HG03108 (cell line): Measurements from ENCODE around the gene PDXDC1.
"Not testable (repeated sequence)": the region's sequence is repeated elsewhere in the genome, so short reads cannot be mapped to it uniquely, and the experiment has no call there.

Experiments
- ATAC-seq: cut with Tn5 transposase; IDR thresholded peaks from one replicate; pipeline ENCODE4 v1.9.1; 2021; ENCODE audit warnings: moderate library complexity; ENCODE audit not compliant: unreplicated experiment

The PDXDC1 gene

DNA sequence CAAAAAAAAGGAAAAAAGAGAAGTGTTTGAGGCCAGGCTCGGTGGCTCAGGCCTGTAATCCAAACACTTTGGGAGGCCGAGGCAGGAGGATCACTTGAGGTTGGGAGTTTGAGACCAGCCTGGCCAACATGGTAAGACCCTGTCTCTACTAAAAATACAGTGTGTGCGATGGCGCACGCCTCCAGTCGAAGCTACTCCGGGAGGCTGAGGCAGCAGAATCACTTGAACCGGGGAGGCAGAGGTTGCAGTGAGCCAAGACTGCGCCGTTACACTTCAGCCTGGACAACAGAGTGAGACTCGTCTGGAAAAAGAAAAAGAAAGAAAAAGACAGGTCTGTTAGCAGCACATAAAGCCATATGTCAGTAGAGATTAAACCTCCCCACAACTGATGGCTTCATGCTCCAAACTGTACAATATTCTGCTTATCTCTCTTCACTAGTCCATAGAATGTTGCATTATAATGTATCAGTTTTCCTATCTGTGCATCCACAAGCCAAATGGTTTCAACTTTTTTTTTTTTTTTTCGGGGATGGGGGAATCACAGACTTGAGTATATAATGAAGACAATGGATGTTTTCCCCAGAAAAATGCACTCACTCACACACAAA, 3.1 kb upstream of the PDXDC1 start:
- ATAC-seq: not testable (repeated sequence)

DNA sequence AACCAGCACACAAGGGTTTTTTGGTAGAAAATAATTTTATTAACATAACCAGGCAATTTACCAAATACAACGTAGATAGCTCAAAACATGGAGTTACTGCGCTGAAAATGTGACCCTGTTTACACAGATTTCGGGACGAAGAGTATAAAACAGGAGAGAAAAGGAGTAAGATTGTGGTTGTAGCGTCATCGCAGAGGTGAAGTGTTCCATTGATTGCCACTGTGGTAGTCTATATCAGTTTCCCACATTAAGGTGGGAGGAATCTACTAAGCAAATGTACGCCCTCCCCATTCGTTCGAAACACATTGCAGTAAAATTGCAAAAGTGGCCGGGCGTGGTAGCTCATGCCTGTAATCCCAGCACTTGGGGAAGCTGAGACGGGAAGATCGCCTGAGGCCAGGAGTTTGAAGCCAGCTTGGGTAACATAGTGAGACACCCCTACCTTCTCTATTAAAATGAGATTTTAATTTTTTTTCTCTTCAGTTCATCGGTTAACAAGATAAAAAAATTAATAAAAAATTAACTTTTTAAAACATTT, 972 bp upstream of the PDXDC1 start:
- not testable (repeated sequence) for ATAC-seq

DNA sequence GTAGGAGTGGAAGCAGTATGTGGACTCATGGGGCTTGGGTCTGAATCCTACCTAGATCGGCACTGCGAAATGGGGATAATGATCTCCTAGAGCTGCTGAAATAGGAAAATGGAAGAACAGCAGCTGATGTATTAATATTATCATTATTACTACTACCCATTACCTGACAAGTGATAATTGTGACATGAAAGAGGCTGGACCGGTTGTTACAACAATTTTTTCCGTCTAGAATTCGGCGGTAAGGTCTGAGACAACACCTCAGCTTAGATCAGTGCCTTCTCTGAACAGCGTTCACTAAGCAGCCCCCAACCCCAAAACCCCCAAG, 533 bp upstream of the PDXDC1 start:
- not testable (repeated sequence) for ATAC-seq

DNA sequence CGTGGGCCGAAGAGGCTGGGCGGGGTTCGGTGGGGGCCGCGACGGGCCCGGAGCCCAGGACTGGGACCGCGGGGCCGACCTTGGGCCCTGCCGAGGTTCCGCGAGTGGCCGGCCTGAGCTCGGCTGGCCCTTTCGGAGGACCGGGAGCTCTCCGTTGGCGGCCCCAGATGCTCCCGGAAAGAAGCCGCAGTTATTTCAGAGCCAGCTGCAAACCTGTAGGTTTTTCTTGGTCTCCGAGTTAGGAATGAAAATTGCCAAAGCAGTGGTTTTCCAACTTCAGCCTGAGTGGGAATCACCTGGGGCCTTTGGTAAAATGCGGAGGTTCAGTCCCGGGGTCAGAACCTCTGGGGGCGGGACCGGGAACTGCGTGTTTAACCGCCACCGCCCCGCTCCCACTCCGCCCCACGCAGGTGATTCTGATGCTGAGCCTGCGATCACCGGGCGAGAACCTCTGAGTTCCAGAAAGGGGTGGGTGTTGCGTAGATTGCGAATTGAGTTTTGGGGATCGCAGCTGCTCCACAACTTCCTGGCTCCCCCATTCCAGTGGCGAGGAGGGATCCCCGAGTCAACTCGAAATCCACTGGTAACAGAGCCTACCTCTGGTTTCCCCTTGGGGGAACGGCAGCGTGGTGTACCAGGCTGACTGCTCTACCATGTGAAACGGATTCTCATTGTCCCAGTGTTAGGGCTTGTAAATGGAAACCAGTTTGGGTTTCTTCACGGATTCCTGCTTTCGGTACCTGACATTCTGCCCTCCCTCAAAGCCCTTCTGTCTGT, 780 bp downstream of the PDXDC1 start:
- ATAC-seq: not testable (repeated sequence)

DNA sequence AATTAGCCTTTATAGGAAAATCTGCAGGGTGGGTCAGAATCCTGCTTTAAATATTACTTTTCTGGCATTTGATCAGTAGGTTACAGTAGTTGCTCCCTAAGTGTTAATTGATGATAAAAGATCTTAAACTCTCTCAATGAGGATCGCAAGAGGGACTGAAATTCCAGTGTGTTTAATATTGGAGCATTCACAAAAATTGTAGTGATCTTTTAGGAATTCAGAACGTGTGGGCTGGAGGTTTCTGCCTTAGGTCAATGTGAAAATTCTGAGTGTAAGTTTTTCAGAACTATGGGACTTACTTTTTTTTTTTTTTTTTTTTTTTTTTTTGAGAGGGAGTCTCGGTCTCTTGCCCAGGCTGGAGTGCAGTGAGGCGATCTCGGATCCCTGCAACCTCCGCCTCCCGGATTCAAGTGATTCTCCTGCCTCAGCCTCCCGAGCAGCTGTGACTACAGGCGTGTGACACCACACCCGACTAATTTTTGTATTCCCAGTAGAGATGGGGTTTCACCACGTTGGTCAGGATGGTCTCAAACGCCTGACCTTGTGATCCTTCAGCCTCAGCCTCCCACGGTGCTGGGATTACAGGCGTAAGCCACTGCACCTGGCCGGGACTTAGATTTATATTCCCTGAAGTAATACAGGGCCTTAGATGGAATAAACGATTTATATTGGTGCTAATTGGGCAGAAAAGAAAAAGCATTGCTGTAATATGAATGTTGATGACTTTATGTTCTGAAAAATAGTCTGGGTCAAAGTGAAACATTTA, 2.3 kb downstream of the PDXDC1 start:
- not testable (repeated sequence) for ATAC-seq

DNA sequence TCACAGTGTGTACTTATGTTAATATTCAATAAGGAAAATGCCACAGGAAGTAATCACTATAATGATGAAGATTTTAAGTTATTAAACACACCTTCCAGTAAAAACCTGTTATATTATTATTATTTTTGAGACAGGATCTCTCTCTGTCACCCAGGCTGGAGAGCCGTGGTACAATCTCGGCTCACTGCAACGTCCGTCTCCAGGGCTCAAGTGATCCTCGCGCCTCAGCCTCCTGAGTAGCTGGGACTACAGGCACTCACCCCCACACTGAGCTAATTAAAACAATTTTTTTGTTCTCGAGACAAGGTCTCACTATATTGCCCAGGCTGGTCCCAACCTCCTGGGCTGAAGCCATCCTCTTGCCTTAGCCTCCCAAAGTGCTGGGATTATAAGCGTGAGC, 3.5 kb downstream of the PDXDC1 start:
- not testable (repeated sequence) for ATAC-seq

DNA sequence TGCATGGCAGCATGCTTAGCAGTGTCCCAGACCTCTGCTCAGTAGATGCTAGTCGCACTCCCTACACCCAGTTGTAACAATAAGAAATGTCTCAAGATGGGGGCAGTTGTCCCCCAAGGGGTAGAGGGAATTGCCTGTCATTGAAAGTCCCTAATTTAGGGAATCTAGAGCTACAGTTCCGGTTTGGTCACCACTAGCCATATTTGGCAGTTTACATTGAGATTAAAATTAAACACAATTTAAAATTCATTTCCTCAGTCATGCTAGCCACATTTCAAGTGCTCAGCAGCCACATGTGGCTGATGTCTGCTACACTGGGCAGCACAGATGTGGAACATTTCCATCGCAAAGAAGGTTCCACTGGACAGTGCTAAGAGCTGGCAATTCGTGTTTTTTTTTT, 4.1 kb downstream of the PDXDC1 start:
- not testable (repeated sequence) for ATAC-seq

DNA sequence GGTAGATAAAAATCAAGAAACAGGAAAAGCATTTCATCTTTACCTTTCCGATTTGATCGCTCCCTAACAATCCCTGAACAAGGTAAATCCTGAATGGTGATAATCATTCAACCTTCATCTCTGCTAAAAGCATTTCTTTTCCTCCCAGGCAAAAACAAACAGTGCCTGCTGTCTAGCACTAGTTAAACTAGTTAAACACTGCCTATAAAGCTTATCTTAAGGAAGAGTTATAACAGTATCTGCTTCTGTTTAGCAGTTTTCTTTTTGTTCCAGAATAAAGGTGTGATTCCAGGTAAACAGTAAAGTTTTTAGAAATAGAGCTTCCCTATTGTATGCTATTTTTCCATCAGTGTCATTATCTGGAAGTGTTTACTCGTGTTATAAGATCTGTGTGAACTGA, 6.4 kb downstream of the PDXDC1 start:
- not testable (repeated sequence) for ATAC-seq

DNA sequence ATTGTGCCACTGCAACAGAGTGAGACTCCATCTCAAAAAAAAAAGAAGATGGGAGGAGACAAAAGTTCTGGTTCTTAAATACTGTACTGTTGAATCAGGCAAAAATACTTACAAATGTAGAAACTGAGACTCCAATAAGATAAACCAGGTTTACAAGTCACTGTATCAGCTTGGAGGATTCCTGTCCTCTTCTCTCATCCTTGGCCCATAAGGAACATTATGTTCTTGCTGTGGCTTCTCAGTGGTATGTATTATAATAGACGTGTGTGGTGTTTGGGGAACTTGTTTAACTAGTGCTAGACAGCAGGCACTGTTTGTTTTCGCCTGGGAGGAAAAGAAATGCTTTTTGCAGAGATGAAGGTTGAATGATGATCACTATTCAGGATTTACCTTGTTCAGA, 7.7 kb downstream of the PDXDC1 start:
- ATAC-seq: not testable (repeated sequence)

DNA sequence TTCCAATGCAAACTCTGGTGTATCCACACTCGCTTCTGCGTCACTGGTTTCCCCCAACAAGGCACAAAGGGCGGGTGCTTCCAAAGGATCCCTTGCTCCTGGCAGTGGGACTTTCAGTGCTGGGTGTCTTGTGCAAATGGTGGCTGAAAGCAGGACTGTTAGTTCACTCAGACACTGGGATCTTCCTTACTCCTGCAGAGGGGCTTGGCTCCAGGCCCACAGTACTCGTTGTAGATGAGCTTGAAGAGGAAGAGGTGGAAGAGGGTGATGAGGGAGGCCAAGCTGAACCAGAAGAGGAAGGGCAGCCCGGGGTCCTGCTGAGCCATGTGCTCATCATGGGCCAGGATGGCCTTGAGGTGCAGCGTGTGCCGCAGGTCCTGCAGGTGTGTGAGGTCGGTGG, 13.3 kb downstream of the PDXDC1 start:
- not testable (repeated sequence) for ATAC-seq

DNA sequence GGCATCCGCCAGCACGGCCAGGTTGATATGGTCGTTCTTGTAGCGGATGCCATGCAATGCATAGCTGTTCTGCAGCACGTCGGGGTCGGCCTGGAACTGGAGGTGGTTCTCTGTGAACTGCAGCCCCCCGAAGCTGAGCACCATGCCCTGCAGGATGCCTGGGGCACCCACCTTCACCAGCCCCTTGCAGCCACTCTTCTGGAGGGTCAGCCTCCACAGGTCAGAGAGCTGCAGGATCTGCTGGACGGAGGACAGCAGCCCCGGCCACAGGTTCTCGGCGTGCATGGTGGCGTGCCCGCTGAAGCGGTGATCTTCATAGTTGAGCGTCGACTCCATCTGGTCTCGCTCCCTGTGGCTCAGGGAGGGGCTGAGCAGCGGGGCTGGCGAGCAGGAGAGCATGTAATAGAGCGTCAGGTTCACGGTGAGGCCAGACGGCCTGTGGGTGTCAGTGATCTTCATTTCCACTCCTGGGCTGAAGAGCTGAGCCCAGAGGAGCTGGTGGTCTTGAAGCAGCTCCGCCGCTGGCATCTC, 13.9 kb downstream of the PDXDC1 start:
- ATAC-seq: not testable (repeated sequence)

DNA sequence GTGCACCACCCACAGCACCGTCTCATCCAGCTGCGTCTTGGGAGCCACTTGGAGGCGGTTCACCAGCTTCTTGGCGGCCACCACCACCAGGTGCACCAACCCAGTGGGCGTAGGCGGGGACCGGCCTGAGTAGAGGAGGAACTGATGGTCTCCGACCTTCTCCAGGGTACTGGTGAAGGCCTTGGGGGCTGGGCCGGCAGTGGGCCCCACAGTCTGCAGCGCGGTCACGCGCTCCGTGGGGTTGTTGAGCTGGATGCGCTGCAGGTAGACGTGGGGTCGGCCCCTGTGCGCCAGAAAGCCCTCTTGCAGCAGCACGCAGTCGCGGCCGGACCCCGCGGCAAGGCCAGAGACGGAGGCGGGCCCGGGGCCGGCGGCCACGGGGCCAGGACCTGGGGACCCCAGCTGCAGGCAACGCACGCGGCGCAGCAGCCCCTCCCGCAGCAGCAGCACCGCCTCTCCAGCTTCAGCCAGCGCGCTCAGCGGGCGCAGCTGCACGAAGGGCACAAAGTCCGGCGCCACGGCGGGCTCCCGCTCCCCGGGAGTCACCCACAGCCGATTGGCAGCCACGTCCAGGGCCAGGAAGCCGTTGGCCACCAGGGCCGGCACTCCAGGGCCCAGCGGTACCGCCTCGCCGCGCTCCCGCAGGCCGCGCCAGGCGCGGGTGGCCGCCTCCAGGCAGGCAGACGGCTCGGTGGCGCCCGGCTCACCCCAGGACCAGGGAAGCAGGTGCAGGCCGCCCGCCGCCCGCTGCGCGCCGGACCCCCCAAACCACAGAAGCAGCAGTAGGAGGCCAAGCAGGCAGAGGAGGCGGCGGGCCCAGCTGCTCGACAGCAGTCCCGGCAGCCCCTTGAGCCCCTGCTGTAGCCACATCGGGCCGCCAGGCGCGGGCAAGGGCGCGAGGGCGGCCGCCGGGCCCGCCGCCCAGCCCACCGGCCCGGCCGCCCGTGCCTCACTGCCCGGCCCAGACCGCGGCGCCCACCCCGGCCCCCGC, 14.8 kb downstream of the PDXDC1 start:
- not testable (repeated sequence) for ATAC-seq

DNA sequence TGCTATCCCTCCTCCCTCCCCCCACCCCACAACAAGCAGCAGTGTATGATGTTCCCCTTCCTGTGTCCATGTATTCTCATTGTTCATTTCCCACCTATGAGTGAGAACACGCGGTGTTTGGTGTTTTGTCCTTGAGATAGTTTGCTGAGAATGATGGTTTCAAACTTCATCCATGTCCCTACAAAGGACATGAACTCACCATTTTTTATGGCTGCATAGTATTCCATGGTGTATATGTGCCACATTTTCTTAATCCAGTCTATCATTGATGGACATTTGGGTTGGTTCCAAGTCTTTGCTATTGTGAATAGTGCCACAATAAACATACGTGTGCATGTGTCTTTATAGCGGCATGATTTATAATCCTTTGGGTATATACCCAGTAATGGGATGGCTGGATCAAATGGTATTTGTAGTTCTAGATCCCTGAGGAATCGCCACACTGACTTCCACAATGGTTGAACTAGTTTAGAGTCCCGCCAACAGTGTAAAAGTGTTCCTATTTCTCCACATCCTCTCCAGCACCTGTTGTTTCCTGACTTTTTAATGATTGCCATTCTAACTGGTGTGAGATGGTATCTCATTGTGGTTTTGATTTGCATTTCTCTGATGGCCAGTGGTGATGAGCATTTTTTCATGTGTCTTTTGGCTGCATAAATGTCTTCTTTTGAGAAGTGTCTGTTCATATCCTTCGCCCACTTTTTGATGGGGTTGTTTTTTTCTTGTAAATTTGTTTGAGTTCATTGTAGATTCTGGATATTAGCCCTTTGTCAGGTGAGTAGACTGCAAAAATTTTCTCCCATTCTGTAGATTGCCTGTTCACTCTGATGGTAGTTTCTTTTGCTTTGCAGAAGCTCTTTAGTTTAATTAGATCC, 18.7 kb downstream of the PDXDC1 start:
- not testable (repeated sequence) for ATAC-seq

DNA sequence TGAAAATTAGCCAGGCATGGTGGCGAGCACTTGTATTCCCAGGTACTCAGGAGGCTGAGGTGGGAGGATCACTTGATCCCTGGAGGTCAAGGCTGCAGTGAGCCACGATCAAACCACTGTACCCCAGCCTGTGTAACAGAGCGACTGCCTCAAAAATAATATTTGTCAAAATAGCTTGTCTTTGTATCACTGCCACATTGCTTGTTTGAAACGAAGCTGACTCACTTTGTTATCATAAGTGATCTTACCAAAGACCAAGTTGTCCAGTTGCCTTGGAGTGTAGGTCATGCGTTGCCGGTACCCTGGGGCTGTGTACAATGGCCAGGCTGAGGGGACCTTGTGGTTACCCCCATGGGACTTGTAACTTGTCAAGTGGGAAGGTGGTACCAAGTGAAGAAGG, 21.9 kb downstream of the PDXDC1 start:
- not testable (repeated sequence) for ATAC-seq

DNA sequence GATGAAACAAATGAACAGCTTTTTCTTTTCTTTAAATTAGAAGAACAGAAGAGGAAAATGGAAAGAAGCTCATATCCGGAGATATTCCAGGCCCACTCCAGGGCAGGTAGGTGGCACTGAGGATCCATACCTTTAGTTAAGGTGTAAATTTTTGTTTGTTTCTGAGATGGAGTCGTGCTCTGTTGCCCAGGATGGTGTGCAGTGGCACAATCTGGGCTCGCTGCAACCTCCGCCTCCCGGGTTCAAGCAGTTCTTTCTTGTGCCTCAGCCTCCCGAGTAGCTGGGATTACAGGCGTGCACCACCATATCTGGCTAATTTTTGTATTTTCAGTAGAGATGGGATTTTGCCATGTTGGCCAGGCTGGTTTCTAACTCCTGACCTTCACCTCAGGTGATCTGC, 23.5 kb downstream of the PDXDC1 start:
- not testable (repeated sequence) for ATAC-seq

DNA sequence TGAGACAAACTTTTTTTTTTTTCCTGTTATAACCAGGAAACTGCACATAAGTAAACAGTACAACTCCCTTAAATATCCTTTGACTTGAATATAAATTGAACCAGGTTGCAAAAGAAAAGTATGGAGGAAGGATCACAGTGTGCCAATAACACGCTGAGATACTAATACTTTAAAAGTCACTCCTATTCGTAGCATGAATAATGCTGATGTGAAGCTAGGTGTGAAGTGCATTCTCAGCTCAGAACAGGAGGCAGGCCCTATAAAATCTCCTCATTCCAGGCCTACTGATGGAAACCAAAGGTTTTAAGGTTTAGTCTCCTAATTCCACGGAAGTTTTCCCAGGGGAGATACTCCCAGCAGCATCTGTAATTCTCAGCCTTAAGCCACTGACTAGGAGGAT, 25.0 kb downstream of the PDXDC1 start:
- ATAC-seq: not testable (repeated sequence)

DNA sequence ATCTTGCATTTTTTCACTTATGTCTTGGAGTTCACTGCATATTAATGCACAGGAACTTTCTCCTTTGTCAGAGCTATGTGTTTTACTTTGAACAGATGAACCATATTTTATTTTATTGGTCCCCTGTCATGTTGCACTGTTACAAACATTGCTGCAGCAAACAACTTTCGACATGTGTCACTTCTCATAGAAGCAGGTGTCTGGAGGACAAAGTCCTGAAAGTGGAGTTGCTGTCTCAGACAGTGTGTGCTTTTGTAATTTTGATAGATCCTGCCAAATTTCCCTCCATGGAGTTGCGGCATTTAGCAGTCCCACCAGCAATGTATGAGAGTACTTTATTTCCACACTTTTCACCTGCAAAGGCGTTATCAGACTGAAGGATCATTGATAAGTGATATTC, 27.6 kb downstream of the PDXDC1 start:
- not testable (repeated sequence) for ATAC-seq

DNA sequence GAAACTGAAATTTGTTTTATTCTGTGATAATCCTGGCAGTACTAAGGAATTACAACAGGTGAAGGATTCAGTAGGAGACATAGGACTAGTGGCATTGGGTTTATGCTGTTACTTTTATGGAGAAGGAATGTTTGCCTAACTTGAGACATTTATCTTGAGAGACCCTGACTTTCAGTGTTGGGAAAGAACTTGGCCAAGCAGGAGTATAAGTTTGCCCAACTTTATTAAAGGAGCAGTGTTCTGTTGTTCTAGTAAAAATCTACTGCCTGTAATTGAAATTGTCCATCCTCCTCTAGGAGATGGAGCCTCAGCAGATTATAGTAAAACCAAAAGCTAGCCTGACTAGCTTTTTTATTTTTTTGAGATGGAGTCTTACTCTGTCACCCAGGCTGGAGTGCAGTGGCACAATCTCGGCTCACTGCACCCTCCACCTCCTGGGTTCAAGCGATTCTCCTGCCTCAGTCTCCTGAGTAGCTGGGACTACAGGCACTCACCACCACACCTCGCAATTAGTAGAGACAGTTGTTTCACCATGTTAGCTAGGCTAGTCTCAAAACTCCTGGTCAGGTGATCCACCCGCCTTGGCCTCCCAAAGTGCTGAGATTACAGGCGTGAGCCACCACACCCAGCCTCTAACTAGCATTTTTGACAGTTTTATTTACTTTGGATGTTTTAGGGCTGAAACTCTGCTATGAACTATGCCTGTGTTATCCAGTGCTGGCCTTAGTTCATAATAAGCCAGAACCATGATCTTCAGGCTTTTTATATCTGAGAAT, 30.7 kb downstream of the PDXDC1 start:
- not testable (repeated sequence) for ATAC-seq
